ACC112 (cell line): Measurements from ENCODE around the gene RIMS1.
"Not testable (repeated sequence)": the region's sequence is repeated elsewhere in the genome, so short reads cannot be mapped to it uniquely, and the experiment has no call there.

Experiments
- H2AFZ ChIP-seq: fragments of 200-600 bp; sonication (generic); one replicate; pipeline ENCODE4 v1.6.0; 2017; ENCODE audit warnings: antibody characterized with exemption, low read length; ENCODE audit not compliant: unreplicated experiment
- H3K27ac ChIP-seq: fragments of 200-600 bp; sonication (generic); 2 replicates; pipeline ENCODE4 v1.5.1; 2014; ENCODE audit warnings: low read depth, mild to moderate bottlenecking, antibody characterized with exemption, low read length, moderate library complexity
- H3K27me3 ChIP-seq: fragments of 200-600 bp; sonication (generic); 2 replicates; pipeline ENCODE4 v1.6.1; 2014; ENCODE audit warnings: mild to moderate bottlenecking, antibody characterized with exemption, low read length, moderate library complexity, mixed read lengths; ENCODE audit not compliant: insufficient read depth
- H3K36me3 ChIP-seq: fragments of 200-600 bp; sonication (generic); 2 replicates; pipeline ENCODE4 v1.6.1; 2016; ENCODE audit warnings: mild to moderate bottlenecking, antibody characterized with exemption, low read length, moderate library complexity, mixed read lengths; ENCODE audit not compliant: insufficient read depth
- H3K4me1 ChIP-seq: fragments of 200-600 bp; sonication (generic); one replicate; pipeline ENCODE4 v1.6.1; 2016; ENCODE audit warnings: low read length, mixed read lengths; ENCODE audit not compliant: insufficient read depth, unreplicated experiment, control insufficient read depth
- H3K4me3 ChIP-seq: fragments of 200-600 bp; sonication (generic); 2 replicates; pipeline ENCODE4 v1.5.1; 2014; ENCODE audit warnings: mild to moderate bottlenecking, low read depth, low read length
- H3K79me2 ChIP-seq: fragments of 200-600 bp; sonication (generic); one replicate; pipeline ENCODE4 v1.6.0; 2016; ENCODE audit warnings: low read length; ENCODE audit not compliant: control insufficient read depth, unreplicated experiment, insufficient read depth

Gene RIMS1

GRCh38 chr6:71979911-71980310, 93.6 kb downstream of the RIMS1 start:
- Histone ChIP-seq H3K36me3 (no peaks in the 10 kb centered on the region), H2AFZ (no peak overlapping the region), H3K27ac (no peak overlapping the region), H3K27me3 (no peaks in the 10 kb centered on the region), H3K4me1 (no peaks in the 10 kb centered on the region), H3K79me2 (no peaks in the 10 kb centered on the region), H3K4me3 (no peak overlapping the region)

DNA sequence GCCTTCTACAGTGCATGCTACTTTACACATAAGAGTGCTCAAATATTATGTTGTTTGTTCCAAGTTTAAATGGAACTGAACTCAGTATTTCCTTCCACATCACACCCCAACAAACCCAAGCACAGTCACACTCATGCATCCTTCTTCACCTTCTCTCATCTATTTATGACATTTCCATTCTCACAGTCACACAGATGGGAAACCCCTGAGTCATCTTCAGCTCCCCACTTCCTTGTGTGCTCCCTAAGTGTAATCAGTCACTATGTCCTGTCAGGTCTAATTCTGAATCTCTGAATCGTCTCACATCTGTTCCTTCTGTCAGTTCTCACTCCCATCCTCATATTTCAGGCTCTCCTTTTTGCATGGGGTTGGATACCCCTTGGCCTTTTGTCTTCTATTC, 96.0 kb downstream of the RIMS1 start:
- Histone ChIP-seq H3K27ac (no peak overlapping the region), H2AFZ (no peak overlapping the region), H3K36me3 (no peaks in the 10 kb centered on the region), H3K4me1 (no peaks in the 10 kb centered on the region), H3K27me3 (0 out of 2 replicates have a peak, but pooled peaks cover 2% of the 10 kb centered on the region), H3K79me2 (no peaks in the 10 kb centered on the region), H3K4me3 (no peak overlapping the region)

DNA sequence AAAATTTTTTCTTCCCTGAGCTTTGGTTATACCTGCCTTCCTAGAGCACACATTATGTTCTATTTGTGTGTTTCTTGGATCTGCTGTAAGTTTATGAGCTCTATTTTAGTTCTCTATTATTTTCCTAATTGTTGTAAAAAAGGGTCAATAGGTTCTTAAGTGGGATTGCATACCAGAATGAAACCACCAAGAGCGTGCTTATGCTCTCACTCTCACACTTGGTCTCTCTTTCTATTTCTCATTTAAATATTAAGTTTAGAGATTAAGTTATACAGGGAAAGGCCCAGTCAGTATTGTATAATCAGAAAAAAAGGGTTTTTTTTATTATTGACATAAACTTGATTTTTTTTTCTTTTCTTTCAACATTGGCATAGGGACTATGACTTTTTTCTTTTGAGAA, 96.8 kb downstream of the RIMS1 start:
- no peaks in the 10 kb centered on the region for H3K36me3 ChIP-seq
- no peaks in the 10 kb centered on the region for H3K4me1 ChIP-seq
- no peaks in the 10 kb centered on the region for H3K79me2 ChIP-seq
- no peak overlapping the region for H3K27ac ChIP-seq
- H3K27me3 ChIP-seq, result peaks cover 9% of the 10 kb centered on the region; the same call in 1 of the 2 replicates
- H2AFZ ChIP-seq, result no peak overlapping the region
- H3K4me3 ChIP-seq, result no peak overlapping the region

DNA sequence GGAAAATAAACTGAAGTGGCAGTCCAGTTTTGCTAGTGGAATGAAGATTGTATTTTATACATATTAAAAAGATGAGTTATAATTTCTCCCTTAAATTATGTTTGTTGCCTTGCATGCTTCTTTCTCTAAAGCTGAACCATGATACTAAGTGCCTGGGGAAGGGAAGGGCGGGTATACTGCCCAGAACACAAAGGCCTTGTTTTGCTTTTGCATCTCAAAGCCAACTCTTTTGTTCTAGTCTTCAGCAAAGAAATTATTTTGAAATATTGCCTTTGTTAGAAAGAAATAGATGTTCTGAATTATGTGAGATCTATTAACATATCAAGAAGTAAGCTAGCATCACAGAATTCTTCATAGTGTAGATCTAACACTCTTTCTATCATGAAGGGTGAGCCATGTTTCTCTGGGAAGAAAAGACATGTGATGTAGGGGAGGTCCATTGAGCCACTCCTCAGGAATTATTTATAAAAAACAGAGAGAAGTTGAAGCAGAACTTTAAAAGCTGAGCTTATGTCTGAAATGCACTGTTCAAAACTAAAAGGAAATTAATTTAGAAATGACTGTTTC, 108.4 kb downstream of the RIMS1 start:
- Histone ChIP-seq H3K4me1 (no peaks in the 10 kb centered on the region), H2AFZ (no peak overlapping the region), H3K27ac (no peak overlapping the region), H3K4me3 (no peak overlapping the region), H3K36me3 (no peaks in the 10 kb centered on the region), H3K79me2 (no peaks in the 10 kb centered on the region), H3K27me3 (peaks cover 8% of the 10 kb centered on the region)

DNA sequence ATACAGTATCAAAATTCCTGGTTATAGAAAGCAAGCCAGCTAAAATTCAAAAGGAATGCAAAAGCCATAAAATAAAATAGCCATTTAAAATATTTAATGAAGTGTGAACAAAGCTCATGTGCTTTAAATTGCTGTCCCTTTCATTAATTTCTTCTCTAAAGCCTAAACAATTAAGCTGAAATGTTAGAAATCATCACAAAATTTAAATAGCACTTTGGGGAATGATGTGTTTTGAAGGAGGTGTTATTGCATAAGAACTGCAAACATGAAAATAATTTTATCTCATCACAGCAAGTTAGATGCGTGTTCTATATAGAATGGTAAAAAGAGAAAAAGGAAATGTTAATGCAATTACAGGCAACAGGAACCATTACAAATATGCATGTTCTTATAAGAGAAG, 111.0 kb downstream of the RIMS1 start:
- H3K27me3 ChIP-seq, result peaks cover 30% of the 10 kb centered on the region
- no peaks in the 10 kb centered on the region for H3K36me3 ChIP-seq
- H3K4me1 ChIP-seq, result no peaks in the 10 kb centered on the region
- no peaks in the 10 kb centered on the region for H3K79me2 ChIP-seq
- no peak overlapping the region for H3K4me3 ChIP-seq
- no peak overlapping the region for H3K27ac ChIP-seq
- H2AFZ ChIP-seq, result no peak overlapping the region

DNA sequence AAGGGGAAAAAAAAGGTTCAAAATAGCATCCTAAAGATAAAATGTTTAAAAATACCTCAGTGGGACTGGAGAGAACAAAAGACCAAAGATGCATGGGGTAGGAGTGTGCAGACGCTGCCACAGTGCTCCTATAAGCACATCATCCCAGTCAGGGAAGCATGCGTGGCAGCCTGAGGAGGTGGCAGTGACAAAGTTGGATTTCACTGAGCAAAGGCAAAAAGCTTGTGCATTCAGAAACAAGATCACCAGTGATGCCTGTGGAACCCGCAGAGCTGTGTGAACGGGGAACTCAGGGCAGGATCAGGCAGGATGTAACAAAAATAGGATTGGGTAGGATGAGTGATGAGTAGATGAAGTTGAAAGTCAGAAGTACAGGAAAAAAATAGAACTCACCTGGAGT, 116.1 kb downstream of the RIMS1 start:
- no peak overlapping the region for H2AFZ ChIP-seq
- peaks cover 40% of the 10 kb centered on the region for H3K27me3 ChIP-seq
- H3K4me1 ChIP-seq, result no peaks in the 10 kb centered on the region
- no peak overlapping the region for H3K4me3 ChIP-seq
- H3K36me3 ChIP-seq, result no peaks in the 10 kb centered on the region
- no peak overlapping the region for H3K27ac ChIP-seq
- no peaks in the 10 kb centered on the region for H3K79me2 ChIP-seq

GRCh38 chr6:72006591-72006990, 120.2 kb downstream of the RIMS1 start:
- H3K27me3 ChIP-seq, result peaks cover 20% of the 10 kb centered on the region
- H2AFZ ChIP-seq, H3K4me3 ChIP-seq, H3K79me2 ChIP-seq, H3K27ac ChIP-seq, H3K36me3 ChIP-seq, H3K4me1 ChIP-seq: not testable (repeated sequence)

- Histone ChIP-seq H2AFZ (no peak overlapping the region), H3K36me3 (no peaks in the 10 kb centered on the region), H3K4me3 (no peak overlapping the region), H3K27ac (no peak overlapping the region), H3K27me3 (peaks cover 33% of the 10 kb centered on the region), H3K4me1 (no peaks in the 10 kb centered on the region), H3K79me2 (no peaks in the 10 kb centered on the region)
Measured at GRCh38 chr6:72022830-72023229, 136.5 kb downstream of the RIMS1 start.

DNA sequence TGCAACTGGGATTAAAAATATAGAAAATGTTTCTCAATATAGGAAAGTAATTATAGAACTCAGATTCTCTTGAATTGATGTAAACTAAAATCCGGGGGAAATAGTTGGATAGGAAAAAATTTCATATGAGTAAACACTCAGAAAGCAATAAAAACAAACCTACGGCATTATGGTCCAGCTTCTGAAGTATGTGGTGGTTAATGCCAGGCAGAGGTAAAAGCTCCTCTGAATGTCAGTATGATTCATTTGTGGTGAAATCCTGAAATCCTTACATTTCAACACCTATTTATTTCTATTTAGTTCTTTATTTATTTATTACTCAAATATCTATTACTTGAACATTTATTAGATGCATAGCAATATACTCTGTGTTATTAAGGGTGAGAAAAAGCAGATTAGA, 145.1 kb downstream of the RIMS1 start:
- Histone ChIP-seq H3K79me2 (no peaks in the 10 kb centered on the region), H3K27ac (no peak overlapping the region), H3K36me3 (no peaks in the 10 kb centered on the region), H3K4me1 (peaks cover 5% of the 10 kb centered on the region), H2AFZ (no peak overlapping the region), H3K27me3 (no peaks in the 10 kb centered on the region; the same call in 1 of the 2 replicates), H3K4me3 (no peak overlapping the region)

DNA sequence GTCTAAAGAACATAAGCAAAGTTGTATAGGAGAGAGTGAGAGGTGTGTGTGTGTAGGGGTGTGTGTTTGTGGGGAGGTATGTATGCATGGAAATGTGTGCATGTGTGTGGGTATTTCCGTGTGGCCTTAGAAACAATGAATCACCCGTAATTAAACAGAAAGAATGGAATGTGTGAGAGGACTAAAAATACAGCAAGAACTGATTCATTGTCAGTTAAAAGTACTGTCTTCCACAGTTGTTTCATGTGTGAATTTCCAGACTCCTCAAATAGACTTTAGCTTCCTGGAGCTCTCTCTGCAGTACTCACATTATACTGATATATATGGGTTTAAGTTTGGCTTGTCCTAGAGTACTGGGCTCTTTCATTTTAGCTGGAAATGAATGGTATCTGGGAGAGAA, 145.7 kb downstream of the RIMS1 start:
- Histone ChIP-seq H3K79me2 (no peaks in the 10 kb centered on the region), H3K4me3 (no peak overlapping the region), H3K36me3 (no peaks in the 10 kb centered on the region), H3K27me3 (no peaks in the 10 kb centered on the region; the same call in 1 of the 2 replicates), H3K4me1 (peaks cover 5% of the 10 kb centered on the region), H2AFZ (no peak overlapping the region), H3K27ac (no peak overlapping the region)

DNA sequence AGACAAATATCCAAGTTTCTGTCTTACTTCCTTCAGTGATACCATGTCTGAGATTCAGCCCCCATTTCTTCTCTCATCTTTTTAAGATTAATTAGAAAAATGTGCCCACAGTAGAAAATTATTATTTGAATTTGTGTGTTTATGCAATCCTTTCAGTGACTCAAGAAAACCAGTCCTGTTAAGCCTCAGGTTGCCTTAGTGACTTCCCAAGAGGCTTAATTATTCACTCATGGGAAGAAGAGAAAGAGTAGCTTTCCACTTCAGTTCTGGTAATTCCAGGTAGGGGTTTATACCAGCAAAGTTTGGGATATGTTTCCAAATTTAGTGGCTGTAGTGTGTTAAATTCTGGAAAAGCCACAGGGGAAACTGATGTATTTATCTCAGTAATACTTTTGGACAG, 149.1 kb downstream of the RIMS1 start:
- Histone ChIP-seq H2AFZ (no peak overlapping the region), H3K27me3 (no peaks in the 10 kb centered on the region; the same call in 1 of the 2 replicates), H3K4me1 (peaks cover 5% of the 10 kb centered on the region), H3K79me2 (no peaks in the 10 kb centered on the region), H3K4me3 (no peak overlapping the region), H3K36me3 (no peaks in the 10 kb centered on the region), H3K27ac (no peak overlapping the region)
